Skeletal muscle tissue (tissue), 4 donors: ENCODE data around the gene PHLDB3. TPM values are rescaled to one million over a fixed set of nuclear protein-coding genes. Genes with fewer than 3 reads are reported as not detected.
"Not testable (repeated sequence)": the region's sequence is repeated elsewhere in the genome, so short reads cannot be mapped to it uniquely, and the experiment has no call there.

Source experiments
- H3K27ac ChIP-seq: one replicate; pipeline ENCODE4 v1.7.0; 2013; ENCODE audit warnings: mild to moderate bottlenecking, low read depth, low read length, inconsistent platforms
- H3K27me3 ChIP-seq, 3 donors: one replicate each; pipeline ENCODE4 v1.7.0; 2013; ENCODE audit warnings: low read length in 3 of 3; ENCODE audit not compliant: control insufficient read depth in 3 of 3, insufficient read depth in 3 of 3
- H3K36me3 ChIP-seq, 3 donors: one replicate each; pipeline ENCODE4 v1.7.0; 2013; ENCODE audit warnings: low read length in 3 of 3; ENCODE audit not compliant: control insufficient read depth in 3 of 3, insufficient read depth in 3 of 3
- H3K4me1 ChIP-seq, 3 donors: one replicate each; pipeline ENCODE4 v1.7.0; 2013; ENCODE audit warnings: low read length in 3 of 3, mild to moderate bottlenecking in 3 of 3; ENCODE audit not compliant: control insufficient read depth in 3 of 3, insufficient read depth in 3 of 3
- H3K4me3 ChIP-seq, 3 donors: one replicate each; pipeline ENCODE4 v1.7.0; 2013; ENCODE audit warnings: low read length in 3 of 3
- H3K9ac ChIP-seq, 3 donors: one replicate each; pipeline ENCODE4 v1.7.0; 2013; ENCODE audit warnings: low read length in 3 of 3, mild to moderate bottlenecking in 3 of 3, moderate library complexity in 2 of 3, low read depth in 1 of 3
- H3K9me3 ChIP-seq, 3 donors: one replicate each; pipeline ENCODE4 v1.7.0; 2013; ENCODE audit warnings: low read length in 3 of 3; ENCODE audit not compliant: control insufficient read depth in 3 of 3
- total RNA-seq: library from RNA; depleted of rRNA; stranded (reverse); fragments of >200 nt; gene quantifications from one replicate; pipeline ENCODE4 v1.2.3, GENCODE V29; 2014
- donor health status: Osteomylitis.

The PHLDB3 gene
- total RNA-seq, result 4.7 TPM

- H3K9ac ChIP-seq, result peak within 1 kb of the TSS; percentile 76 to 89 (median 83)
- H3K4me3 ChIP-seq, result peak within 1 kb of the TSS; percentile 74 to 91 (median 89)
- H3K27me3 ChIP-seq, result no peaks in the 10 kb centered on the region
- H3K9me3 ChIP-seq, result no peaks in the 10 kb centered on the region
- H3K4me1 ChIP-seq, result peaks cover 9 to 19% (median 13%) of the 10 kb centered on the region in 3 donors
- H3K27ac ChIP-seq, result peak within 1 kb of the TSS; percentile 75
- peaks cover 0 to 10% (median 6%) of the 10 kb centered on the region in 3 donors for H3K36me3 ChIP-seq
Observed at GRCh38 chr19:43504426-43505185, at the start of gene PHLDB3. Gene PHLDB3, minus strand, starts transcription at chr19:43504746. Its CDS starts 628 bp downstream, at chr19:43504118.

- H3K4me3 ChIP-seq, result no peak overlapping the region
- no peaks in the 10 kb centered on the region for H3K4me1 ChIP-seq
- no peak overlapping the region for H3K27ac ChIP-seq
- H3K9ac ChIP-seq, result no peak overlapping the region
- no peaks in the 10 kb centered on the region for H3K9me3 ChIP-seq
- no peaks in the 10 kb centered on the region for H3K27me3 ChIP-seq
- H3K36me3 ChIP-seq, result peaks cover 38 to 43% (median 42%) of the 10 kb centered on the region in 3 donors
Observed at GRCh38 chr19:43553656-43554055, 49.1 kb upstream of the PHLDB3 start.

GRCh38 chr19:43552616-43553015 is 48.1 kb upstream of the PHLDB3 start:
- H3K27ac ChIP-seq, result no peak overlapping the region
- H3K9ac ChIP-seq, result no peak overlapping the region
- H3K36me3 ChIP-seq, result peaks cover 37 to 43% (median 38%) of the 10 kb centered on the region in 3 donors

GRCh38 chr19:43552198-43552450 is 47.6 kb upstream of the PHLDB3 start:
- Histone ChIP-seq H3K27me3 (no peaks in the 10 kb centered on the region), H3K36me3 (peaks cover 35 to 43% (median 38%) of the 10 kb centered on the region in 3 donors), H3K4me3 (no peak overlapping the region)

More at GRCh38 chr19:43552616-43553015, 48.1 kb upstream of the PHLDB3 start:
- no peaks in the 10 kb centered on the region for H3K27me3 ChIP-seq
- no peaks in the 10 kb centered on the region for H3K4me1 ChIP-seq
- H3K9me3 ChIP-seq, result no peaks in the 10 kb centered on the region
- no peak overlapping the region for H3K4me3 ChIP-seq

GRCh38 chr19:43551399-43552197 is 47.1 kb upstream of the PHLDB3 start:
- Histone ChIP-seq H3K9me3 (no peaks in the 10 kb centered on the region), H3K27ac (no peak overlapping the region), H3K4me3 (no peak overlapping the region), H3K4me1 (no peaks in the 10 kb centered on the region), H3K9ac (peak overlapping the region in 1 of 3 donors; percentile 8), H3K27me3 (no peaks in the 10 kb centered on the region), H3K36me3 (peaks cover 36 to 43% (median 38%) of the 10 kb centered on the region in 3 donors)

More at GRCh38 chr19:43552198-43552450, 47.6 kb upstream of the PHLDB3 start:
- Histone ChIP-seq H3K4me1 (no peaks in the 10 kb centered on the region), H3K27ac (no peak overlapping the region), H3K9me3 (no peaks in the 10 kb centered on the region), H3K9ac (no peak overlapping the region)

GRCh38 chr19:43548706-43549105 is 44.2 kb upstream of the PHLDB3 start:
- H3K4me1 ChIP-seq, result no peaks in the 10 kb centered on the region
- H3K27me3 ChIP-seq, result no peaks in the 10 kb centered on the region
- H3K9ac ChIP-seq, result no peak overlapping the region
- H3K4me3 ChIP-seq, result no peak overlapping the region
- peaks cover 38 to 50% (median 46%) of the 10 kb centered on the region in 3 donors for H3K36me3 ChIP-seq
- no peaks in the 10 kb centered on the region for H3K9me3 ChIP-seq
- no peak overlapping the region for H3K27ac ChIP-seq

GRCh38 chr19:43547926-43548325 is 43.4 kb upstream of the PHLDB3 start:
- not testable (repeated sequence) for H3K27me3 ChIP-seq, H3K9ac ChIP-seq, H3K4me1 ChIP-seq, H3K9me3 ChIP-seq, H3K4me3 ChIP-seq, H3K27ac ChIP-seq
- H3K36me3 ChIP-seq, result peaks cover 40 to 50% (median 47%) of the 10 kb centered on the region in 3 donors

GRCh38 chr19:43546581-43546980 is 42.0 kb upstream of the PHLDB3 start:
- Histone ChIP-seq H3K4me1 (no peaks in the 10 kb centered on the region), H3K27me3 (no peaks in the 10 kb centered on the region), H3K9ac (no peak overlapping the region), H3K36me3 (peaks cover 41 to 49% (median 48%) of the 10 kb centered on the region in 3 donors), H3K9me3 (no peaks in the 10 kb centered on the region), H3K4me3 (no peak overlapping the region), H3K27ac (no peak overlapping the region)

GRCh38 chr19:43545981-43546380 is 41.4 kb upstream of the PHLDB3 start:
- H3K9me3 ChIP-seq, result no peaks in the 10 kb centered on the region
- H3K27ac ChIP-seq, result no peak overlapping the region
- H3K9ac ChIP-seq, result no peak overlapping the region

GRCh38 chr19:43545276-43545675 is 40.7 kb upstream of the PHLDB3 start:
- Histone ChIP-seq H3K9me3 (no peaks in the 10 kb centered on the region), H3K27me3 (no peaks in the 10 kb centered on the region), H3K36me3 (peaks cover 36 to 46% (median 44%) of the 10 kb centered on the region in 3 donors), H3K4me3 (no peak overlapping the region), H3K4me1 (no peaks in the 10 kb centered on the region), H3K9ac (peak overlapping the region in 1 of 3 donors; percentile 25), H3K27ac (no peak overlapping the region)

More at GRCh38 chr19:43545981-43546380, 41.4 kb upstream of the PHLDB3 start:
- H3K4me1 ChIP-seq, result no peaks in the 10 kb centered on the region
- no peak overlapping the region for H3K4me3 ChIP-seq
- no peaks in the 10 kb centered on the region for H3K27me3 ChIP-seq
- peaks cover 38 to 46% (median 45%) of the 10 kb centered on the region in 3 donors for H3K36me3 ChIP-seq
